ENCODE measurements around the gene GOPC.

- TF ChIP-seq POLR2AphosphoS5 (IDR thresholded peaks at IDR 0.05): no peak
- no peak for TF ChIP-seq EZH2 (IDR thresholded peaks at IDR 0.05; ENCODE audit: borderline replicate concordance, insufficient read depth, low read length, poor library complexity, severe bottlenecking)
Observed at GRCh38 chr6:117536317-117536716, 66.0 kb downstream of the GOPC start.
